Ovary (tissue), 9 donors: ENCODE measurements around the gene SCO2. TPM values are rescaled to one million over a fixed set of nuclear protein-coding genes. Genes with fewer than 3 reads are reported as not detected.

Source experiments
- DNase-seq, 5 donors: peaks; one replicate each; pipeline ENCODE4 v3.0.0-alpha.2; 2019 to 2020
- H3K27ac ChIP-seq, 2 donors: fragments of 200-600 bp; one replicate each; pipeline versions ENCODE4 v1.5.1 to v1.8.0; 2019 to 2022
- H3K27me3 ChIP-seq: fragments of 200-600 bp; one replicate; pipeline ENCODE4 v1.8.0; 2022
- H3K36me3 ChIP-seq: fragments of 200-600 bp; sonication (generic); one replicate; pipeline ENCODE4 v1.5.1; 2019
- H3K4me1 ChIP-seq: one replicate; pipeline ENCODE4 v1.8.1; 2013; ENCODE audit warnings: mild to moderate bottlenecking, moderate library complexity; ENCODE audit not compliant: insufficient read depth
- H3K4me3 ChIP-seq: fragments of 200-600 bp; sonication (generic); one replicate; pipeline ENCODE4 v1.5.1; 2017
- H3K9me3 ChIP-seq, 2 donors: fragments of 200-600 bp in 1 of 2; sonication (generic) in 1 of 2; one replicate each; pipeline versions ENCODE4 v1.5.1 to v1.8.1; 2013 to 2019; ENCODE audit warnings: mild to moderate bottlenecking in 1 of 2, moderate library complexity in 1 of 2
- CTCF ChIP-seq, 3 donors: fragments of 450-650 bp in 2 of 3; fragments of 200-600 bp in 1 of 3; IDR thresholded peaks; one replicate each; pipeline versions ENCODE4 v1.5.1 to v1.8.0; 2016 to 2022; ENCODE audit warnings: antibody characterized with exemption in 3 of 3, mild to moderate bottlenecking in 1 of 3
- EP300 ChIP-seq: sonication (generic); formaldehyde crosslinking; IDR thresholded peaks from one replicate; pipeline ENCODE4 v1.6.1; 2017; ENCODE audit warnings: antibody characterized with exemption
- POLR2A ChIP-seq: fragments of 450-650 bp; IDR thresholded peaks from one replicate; pipeline ENCODE4 v1.6.1; 2017; ENCODE audit warnings: antibody characterized with exemption, mild to moderate bottlenecking, moderate library complexity
- WGBS, 3 donors: extraction: QIAGEN DNeasy Blood & Tissue Kit in 1 of 3; methylation state at CpG; one replicate each; pipeline versions ENCODE4 v1.1.5 to v1.1.7; 2013 to 2017; 5-methylcytosine and 5-hydroxymethylcytosine counted together
- intact Hi-C, 4 donors: fragments of 100-400 bp; cut with DNase I; formaldehyde crosslinking; loops; one replicate each; pipeline versions ENCODE4 v1.11.0 to v1.15.1; 2022 to 2023
- polyA plus RNA-seq, 2 donors: library from polyadenylated mRNA; stranded (reverse); fragments of 200-250 nt in 1 of 2; fragments of 350-450 nt in 1 of 2; fragmentation: Illumina TruSeq in 1 of 2; extraction: RNeasy Lipid Tissue Mini Kit (QIAGEN cat#74804) in 1 of 2; gene quantifications; one replicate each; pipeline ENCODE4 v1.2.3, GENCODE V29; 2013 to 2014
- total RNA-seq, 7 donors: library from RNA; depleted of rRNA in 2 of 7; stranded (reverse); fragments of >200 nt in 2 of 7; fragmentation: NEBNext Ultra II Directional in 3 of 7; extraction: Animal tissue kit (Norgen Biotek cat#: 25700) in 3 of 7; gene quantifications; one replicate each; pipeline versions ENCODE4 v1.1.0 to v1.2.4, GENCODE V29; 2016 to 2023
- donor health status: DM: no; HTN: no; CAD: no; lungs with moderate emphysema.
- donor health status: DM: no; HTN: no; CAD: no.
- donor health status: Bipolar disorder and iron deficiency.
- donor health status: DM: yes; HTN: yes; CAD: no.
- donor health status: DM: no; HTN: no; CAD: no.
- donor health status: DM: yes; HTN: yes; CAD: no.

Gene SCO2
- total and polyA plus RNA-seq, 9 donors: 0.73 to 5.1 (median 0.97) TPM; not detected in 4

- no peaks in the 10 kb centered on the region for H3K9me3 ChIP-seq
- 74 to 78% (median 76%) methylated on average over 19 of the region's 19 CpGs for WGBS, 3 donors
- H3K4me1 ChIP-seq: peaks cover 19% of the 10 kb centered on the region
- no peak for TF ChIP-seq EP300
- TF ChIP-seq CTCF (IDR thresholded peaks at IDR 0.05): no peak
- TF ChIP-seq POLR2A: no peak
- peaks cover 6% of the 10 kb centered on the region for H3K27me3 ChIP-seq
- intact Hi-C loops: no loop called here
- no peaks in the 10 kb centered on the region for H3K36me3 ChIP-seq
- DNase-seq: no peak
- no peak overlapping the region for H3K4me3 ChIP-seq
- H3K27ac ChIP-seq: no peak overlapping the region
Observed at GRCh38 chr22:50532824-50533796, 7.7 kb upstream of the SCO2 start.

- H3K27ac ChIP-seq: no peak overlapping the region
- WGBS, 3 donors: 3 to 6% (median 3%) methylated on average over 51 to 56 of the region's 56 CpGs
- DNase-seq: peak in 4 of 5 donors; percentile 45 to 71 (median 62)
- no peaks in the 10 kb centered on the region for H3K36me3 ChIP-seq
- TF ChIP-seq POLR2A: no peak
- no peaks in the 10 kb centered on the region for H3K9me3 ChIP-seq
- peaks cover 19% of the 10 kb centered on the region for H3K4me1 ChIP-seq
- H3K27me3 ChIP-seq: peaks cover 6% of the 10 kb centered on the region
- peak overlapping the region; percentile 37 for H3K4me3 ChIP-seq
- intact Hi-C loops: no loop called here
Observed at GRCh38 chr22:50531962-50532674, 6.7 kb upstream of the SCO2 start.

GRCh38 chr22:50531546-50531961 is 6.2 kb upstream of the SCO2 start:
- 1% methylated on average over 18 to 44 of the region's 44 CpGs for WGBS, 3 donors
- H3K36me3 ChIP-seq: no peaks in the 10 kb centered on the region
- TF ChIP-seq CTCF (IDR thresholded peaks at IDR 0.05): no peak
- TF ChIP-seq POLR2A: no peak
- TF ChIP-seq EP300: no peak
- no peaks in the 10 kb centered on the region for H3K9me3 ChIP-seq
- intact Hi-C loops: no loop called here
- H3K4me1 ChIP-seq: peaks cover 23% of the 10 kb centered on the region
- no peak overlapping the region for H3K27ac ChIP-seq
- H3K27me3 ChIP-seq: peaks cover 6% of the 10 kb centered on the region
- no peak for DNase-seq
- H3K4me3 ChIP-seq: peak overlapping the region; percentile 37

- intact Hi-C loops: no loop called here
- Histone ChIP-seq H3K36me3 (no peaks in the 10 kb centered on the region), H3K4me3 (peak overlapping the region; percentile 37), H3K27me3 (peaks cover 6% of the 10 kb centered on the region), H3K4me1 (peaks cover 25% of the 10 kb centered on the region), H3K9me3 (no peaks in the 10 kb centered on the region), H3K27ac (peak overlapping the region in 1 of 2 donors; percentile 39)
- TF ChIP-seq POLR2A (no peak), EP300 (no peak), CTCF (IDR thresholded peaks at IDR 0.05) (no peak)
- WGBS, 3 donors: 3 to 6% (median 4%) methylated on average over 33 to 53 of the region's 53 CpGs
- peak in 3 of 5 donors; percentile 49 to 72 (median 71) for DNase-seq
Observed at GRCh38 chr22:50530877-50531545, 5.6 kb upstream of the SCO2 start.
